DMS153 (cell line): Measurements from ENCODE around the gene RBAK.
"Not testable (repeated sequence)": the region's sequence is repeated elsewhere in the genome, so short reads cannot be mapped to it uniquely, and the experiment has no call there.

Experiments
- DNase-seq: peaks from one replicate; lab custom pipeline; 2025; lab: John Stamatoyannopoulos, UW

RBAK gene

DNA sequence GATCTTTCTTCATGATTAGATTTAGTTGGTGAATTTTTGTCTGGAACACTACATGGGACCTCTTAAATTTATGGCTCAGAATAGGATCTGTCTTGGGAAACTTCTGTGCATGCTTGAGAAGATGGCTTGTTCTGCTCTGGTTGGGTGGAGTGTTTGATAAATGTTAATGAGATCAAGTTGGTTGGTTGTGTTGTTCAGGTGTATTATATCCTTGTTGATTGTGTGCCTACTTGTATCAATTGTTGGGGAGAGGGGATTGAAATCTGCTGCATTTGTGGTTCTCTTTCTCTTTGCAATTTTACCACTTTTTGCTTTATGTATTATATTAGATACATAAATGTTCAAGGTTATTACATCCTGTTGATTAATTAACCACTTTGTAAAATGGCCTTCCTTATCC is 6.1 kb downstream of the RBAK start:
- not testable (repeated sequence) for DNase-seq

DNA sequence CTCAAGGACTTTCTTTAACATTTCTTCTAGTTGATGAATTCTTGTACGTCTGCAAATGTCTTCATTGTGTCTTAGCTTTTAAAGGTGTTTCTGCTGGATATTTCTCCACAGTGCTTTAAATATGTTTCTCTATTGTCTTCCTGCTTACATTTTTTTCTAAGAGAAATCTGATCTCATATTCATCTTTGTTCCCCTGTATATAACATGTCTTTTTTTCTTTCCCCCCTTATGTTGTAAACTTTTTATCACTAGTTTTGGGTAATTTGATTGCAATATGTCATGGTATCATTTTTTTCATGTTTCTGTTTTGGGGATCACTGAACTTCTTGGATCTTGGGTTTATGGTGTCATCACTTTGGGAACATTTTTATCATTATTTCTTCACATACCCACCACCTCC is 7.5 kb downstream of the RBAK start:
- no peak for DNase-seq

DNA sequence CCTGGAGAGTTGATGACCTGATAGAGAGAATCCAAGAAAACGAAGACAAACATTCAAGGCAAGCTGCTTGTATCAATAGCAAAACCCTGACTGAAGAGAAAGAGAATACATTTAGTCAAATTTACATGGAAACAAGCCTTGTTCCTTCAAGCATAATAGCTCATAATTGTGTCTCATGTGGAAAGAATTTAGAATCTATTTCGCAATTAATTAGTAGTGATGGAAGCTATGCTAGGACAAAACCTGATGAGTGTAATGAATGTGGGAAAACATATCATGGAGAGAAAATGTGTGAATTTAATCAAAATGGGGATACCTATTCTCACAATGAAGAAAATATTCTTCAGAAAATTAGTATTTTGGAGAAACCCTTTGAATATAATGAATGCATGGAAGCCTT is 18.0 kb downstream of the RBAK start:
- no peak for DNase-seq

DNA sequence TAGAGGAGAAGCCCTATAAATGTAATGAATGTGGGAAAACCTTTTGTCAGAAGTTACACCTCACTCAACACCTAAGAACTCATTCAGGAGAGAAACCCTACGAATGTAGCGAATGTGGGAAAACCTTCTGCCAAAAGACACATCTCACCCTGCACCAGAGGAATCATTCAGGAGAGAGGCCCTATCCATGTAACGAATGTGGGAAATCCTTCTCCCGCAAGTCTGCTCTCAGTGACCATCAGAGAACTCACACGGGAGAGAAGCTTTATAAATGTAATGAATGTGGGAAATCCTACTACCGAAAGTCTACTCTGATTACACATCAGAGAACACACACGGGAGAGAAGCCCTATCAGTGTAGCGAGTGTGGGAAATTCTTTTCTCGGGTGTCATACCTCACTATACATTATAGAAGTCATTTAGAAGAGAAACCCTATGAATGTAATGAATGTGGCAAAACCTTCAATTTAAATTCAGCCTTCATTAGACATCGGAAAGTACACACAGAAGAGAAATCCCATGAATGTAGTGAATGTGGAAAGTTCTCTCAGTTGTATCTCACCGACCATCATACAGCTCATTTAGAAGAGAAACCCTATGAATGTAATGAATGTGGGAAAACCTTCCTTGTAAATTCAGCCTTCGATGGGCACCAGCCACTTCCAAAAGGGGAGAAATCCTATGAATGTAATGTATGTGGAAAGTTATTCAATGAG is 18.9 kb downstream of the RBAK start:
- DNase-seq: peak; percentile 30

DNA sequence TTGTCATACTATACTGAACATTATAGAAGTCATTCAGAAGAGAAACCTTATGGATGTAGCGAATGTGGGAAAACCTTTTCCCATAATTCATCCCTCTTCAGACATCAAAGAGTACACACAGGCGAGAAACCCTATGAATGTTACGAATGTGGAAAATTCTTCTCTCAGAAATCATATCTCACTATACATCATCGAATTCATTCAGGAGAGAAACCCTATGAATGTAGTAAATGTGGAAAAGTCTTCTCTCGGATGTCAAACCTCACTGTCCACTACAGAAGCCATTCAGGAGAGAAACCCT is 19.4 kb downstream of the RBAK start:
- no peak for DNase-seq

DNA sequence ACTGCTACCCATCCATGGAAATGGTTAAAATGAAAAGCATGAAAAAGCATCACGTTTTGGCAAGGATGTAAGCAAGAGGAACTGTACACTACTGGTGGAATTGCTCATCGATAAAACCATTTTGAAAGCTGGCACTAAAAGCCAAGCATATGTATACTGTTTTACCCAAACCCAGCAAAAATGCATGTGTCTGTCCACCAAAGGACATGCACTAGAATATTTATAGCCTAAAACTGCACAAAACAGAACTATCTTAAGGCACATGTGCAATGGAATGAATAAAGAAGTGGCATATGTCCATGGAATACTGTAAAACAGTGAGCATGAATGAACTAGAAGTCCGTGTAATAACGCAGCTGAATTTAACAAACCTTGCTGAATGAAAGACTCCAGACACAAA is 22.9 kb downstream of the RBAK start:
- DNase-seq: no peak

DNA sequence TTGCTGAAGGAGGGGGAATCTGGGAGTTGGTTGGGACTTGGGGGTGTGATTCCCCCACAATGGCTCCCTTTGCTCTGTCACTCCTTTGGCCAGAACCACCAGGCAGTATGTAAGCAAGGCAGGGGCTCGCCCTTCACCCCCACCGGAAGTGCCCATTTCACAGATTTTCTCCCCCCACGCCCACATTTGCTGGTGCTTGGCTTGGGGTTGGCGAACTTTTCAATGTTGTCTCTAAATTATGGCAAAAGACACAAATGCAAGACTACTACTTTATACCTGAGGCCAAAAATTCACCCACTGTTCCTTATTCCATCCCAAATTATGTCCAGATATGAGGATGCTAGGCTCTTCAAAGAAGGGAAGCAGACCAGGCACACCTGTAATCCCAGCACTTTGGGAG is 24.5 kb downstream of the RBAK start:
- no peak for DNase-seq

DNA sequence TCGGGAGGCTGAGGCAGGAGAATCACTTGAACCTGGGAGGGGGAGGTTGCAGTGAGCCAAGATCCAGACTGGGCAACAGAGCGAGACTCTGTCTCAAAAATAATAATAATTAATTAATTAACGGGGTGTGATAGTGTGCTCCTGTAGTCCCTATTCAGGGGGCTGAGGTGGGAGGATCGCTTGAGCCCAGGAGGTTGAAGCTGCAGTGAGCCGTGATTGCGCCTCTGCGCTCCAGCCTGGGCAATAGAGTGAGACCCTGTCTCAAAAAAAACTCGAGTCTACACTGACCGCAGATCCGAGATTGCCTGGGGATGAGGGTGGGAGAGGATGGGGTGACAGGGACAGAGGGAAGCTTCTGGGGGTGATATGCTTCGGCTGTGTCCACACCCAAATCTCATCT is 29.5 kb downstream of the RBAK start:
- DNase-seq: not testable (repeated sequence)

DNA sequence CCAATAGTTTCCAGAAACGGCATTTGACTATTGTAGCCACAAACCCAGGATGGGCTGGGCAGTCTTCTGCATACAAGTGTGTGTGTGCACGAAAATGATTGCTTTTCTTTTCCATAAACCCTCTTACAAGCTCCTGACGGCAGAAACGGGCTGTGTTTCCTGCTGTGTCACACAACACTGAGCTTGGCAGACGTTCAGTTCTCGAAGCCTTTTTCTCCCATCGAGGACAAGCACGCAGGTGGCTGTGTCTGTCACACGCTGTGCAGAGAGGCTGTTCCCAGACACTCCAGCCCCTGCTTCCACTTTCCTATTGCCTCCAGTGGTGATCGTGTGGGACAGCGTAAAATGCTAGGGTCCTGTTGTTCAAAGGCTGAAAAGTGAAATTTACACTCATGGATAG is 32.1 kb downstream of the RBAK start:
- no peak for DNase-seq

DNA sequence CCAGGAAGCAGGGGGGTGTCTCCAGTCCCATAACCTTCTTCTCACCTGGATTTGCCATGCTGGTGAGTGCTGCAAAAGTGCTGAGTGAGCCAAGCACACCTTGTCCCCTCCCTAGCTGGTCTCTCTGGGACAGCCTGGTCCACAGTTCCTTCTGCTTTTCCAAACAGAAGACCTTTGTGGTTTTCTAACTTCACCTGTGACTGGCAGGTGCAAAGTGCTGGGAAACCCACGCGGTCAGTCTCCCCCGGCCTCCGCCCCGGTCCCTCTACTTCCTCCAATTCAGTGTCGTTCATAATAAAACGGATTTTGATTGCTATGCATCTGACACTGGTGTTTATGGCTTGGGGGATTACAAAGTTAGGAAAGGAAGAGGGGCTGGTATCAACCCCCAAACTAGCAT is 37.1 kb downstream of the RBAK start:
- no peak for DNase-seq

DNA sequence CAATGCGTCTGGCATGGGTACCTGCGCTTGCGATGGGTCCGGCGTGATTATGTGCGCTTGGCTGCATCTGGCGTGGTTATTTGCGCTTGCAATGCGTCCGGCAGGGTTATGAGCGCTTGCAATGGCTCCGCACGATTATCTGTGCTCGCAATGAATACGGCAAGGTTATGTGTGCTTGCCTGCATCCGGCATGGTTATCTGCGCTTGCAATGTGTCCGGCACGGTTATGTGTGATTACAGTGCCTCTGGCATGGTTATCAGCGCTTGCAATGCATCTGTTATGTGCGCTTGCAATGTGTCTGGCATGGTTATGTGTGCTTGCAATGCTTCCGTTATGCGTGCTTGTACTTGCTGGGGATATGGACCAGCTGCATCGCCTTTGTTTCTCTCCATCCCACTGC is 37.7 kb downstream of the RBAK start:
- DNase-seq: no peak

DNA sequence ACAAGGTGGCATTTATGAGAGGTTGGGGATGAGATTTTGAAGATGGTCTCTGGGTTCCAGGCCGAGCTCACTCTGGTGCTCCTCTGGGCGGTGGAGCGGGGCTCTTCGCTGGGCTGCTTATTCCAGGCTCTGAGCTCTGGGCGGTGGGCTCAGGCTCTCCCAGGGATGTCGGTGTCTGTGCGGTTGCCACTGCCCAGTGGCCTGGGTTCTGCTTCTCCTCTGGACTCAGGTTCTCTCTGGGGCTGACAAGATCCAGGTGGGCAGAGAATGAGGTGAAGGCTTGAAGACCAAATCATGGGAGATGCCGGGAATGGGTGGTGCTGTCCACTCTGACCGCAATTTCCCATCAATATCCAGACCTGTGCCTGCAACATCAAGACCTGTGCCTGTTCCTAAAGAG is 40.6 kb downstream of the RBAK start:
- DNase-seq: no peak

DNA sequence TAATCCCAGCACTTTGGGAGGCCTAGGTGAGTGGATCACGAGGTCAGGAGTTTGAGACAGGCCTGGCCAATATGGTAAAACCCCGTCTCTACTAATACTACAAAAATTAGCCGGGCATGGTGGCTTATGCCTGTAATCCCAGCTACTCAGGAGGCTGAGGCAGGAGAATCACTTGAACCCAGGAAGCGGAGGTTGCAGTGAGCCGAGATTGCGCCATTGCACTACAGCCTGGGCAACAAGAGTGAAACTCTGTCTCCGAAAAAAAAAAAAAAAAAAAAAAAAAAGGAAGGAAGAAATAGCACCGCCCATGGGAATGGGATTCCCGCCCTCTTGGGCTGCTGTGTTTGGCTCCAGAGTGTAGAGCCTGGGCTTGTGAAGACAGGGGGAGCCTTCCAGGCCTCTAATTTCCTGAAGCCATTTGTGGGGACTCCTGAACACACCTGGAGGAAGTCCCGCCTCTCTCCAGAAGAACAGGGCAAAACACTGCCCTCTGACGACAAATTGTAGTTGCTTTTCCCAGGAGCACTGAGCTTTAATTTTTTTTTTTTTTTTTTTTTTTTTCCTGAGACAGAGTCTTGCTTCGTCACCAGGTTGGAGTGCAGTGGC is 42.7 kb downstream of the RBAK start:
- DNase-seq: not testable (repeated sequence)

DNA sequence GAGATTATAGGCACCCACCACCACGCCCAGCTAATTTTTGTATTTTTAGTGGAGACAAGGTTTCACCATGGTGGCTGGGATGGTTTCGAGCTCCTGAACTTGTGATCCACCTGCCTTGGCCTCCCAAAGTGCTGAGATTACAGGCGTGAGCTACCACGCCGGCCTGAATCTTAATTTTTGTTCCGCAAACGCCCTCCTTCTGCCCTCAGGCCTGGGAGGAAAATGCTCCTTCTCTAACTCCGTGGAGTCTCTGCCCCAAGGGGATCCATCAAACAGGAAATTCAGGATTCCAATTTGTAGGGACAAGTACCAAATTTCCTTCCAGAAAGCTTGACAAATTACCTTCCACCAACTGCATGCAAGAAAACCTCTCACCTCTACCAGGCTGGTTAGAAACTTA is 43.2 kb downstream of the RBAK start:
- no peak for DNase-seq

DNA sequence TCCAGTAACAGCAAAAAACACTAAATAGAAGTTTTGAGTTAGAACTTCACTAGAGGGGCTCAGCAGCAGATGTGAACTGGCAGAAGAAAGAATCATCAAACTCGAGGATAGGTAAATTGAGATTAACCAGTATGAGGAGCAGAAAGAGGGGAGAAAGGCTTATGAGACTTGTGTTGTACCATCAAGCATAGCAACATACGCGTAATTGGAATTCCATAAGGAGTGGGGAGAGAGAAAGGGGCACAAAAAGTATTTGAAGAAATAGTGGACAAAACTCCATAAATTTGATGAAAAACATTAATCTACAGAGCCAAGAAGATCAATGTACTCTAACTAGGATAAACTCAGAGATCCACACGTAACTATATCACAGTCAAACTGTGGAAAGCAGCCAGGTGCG is 48.3 kb downstream of the RBAK start:
- no peak for DNase-seq

DNA sequence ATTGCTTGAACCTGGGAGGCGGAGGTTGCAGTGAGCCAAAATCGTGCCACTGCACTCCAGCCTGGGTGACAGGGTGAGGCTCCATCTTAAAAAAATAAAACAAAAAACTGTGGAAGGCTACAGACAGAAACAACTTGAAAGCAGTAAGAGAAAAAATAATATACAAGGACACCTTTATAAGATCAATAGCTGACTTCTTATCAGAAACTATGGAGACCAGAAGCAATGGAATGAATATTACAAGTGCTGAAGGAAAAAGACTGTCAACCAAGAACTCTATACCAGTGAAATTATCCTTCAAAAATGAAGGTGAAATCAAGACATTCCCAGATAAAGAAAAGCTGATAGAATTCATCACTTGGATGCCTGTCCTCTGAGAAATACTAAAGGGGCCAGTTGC is 49.0 kb downstream of the RBAK start:
- DNase-seq: no peak

DNA sequence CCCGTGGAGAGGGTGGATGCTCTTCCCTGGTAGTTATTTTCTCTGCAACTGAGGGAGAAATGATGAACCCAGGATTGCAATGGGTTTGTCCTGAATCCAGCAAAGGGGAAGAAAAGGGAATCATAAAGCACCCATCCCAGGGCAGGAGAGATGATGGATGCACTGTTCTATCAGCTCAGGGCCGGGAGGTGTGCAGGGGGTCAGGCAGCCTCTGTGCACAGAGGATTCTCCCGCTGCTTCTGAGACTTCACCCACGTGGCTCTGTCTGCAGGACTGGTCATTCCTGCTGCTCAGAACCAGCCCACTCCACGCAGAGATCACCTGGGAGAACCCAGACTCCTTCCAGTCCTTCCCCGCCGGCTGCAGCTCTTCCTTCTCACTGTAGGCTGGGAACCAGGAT is 70.7 kb downstream of the RBAK start:
- DNase-seq: no peak

DNA sequence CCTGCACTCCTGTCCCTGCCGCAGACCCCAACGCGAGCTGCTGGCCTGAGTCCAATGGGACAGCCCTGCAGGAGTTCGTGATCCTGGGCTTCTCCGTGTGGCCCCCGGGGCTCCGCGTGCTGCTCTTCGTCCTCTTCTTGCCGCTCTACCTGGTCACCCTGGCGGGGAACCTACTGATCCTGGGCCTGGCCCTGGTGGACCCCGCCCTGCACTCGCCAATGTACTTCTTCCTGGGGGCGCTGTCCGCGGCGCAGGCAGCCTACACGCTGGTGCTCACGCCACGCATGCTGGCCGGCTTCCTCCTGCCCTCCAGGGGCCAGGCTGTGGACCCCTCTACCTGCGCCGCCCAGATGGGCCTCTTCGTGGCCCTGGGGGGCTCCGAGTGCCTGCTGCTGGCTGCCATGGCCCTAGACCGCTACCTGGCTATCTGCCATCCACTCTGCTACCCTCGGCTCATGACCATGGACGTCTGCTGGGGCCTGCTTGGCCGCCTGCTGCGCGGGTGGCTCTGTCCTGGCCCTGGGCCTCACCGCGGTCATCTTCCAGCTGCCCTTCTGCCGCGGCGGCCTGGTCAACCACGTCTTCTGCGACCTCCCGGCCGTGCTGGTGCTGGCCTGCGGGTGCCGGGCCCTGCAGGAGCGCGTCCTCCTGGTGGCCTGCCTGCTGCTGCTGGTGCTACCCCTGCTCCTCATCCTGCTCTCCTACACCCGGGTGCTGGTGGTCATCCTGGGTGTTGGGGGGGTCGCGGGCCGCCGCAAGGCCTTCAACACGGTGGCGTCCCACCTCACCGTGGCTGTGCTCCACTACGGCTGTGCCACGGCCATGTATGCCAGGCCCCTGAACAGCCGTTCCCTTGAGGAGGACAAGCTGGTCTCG is 71.7 kb downstream of the RBAK start:
- no peak for DNase-seq
